ENCODE data around the gene DMRTA1.
"Not testable (repeated sequence)": the region's sequence is repeated elsewhere in the genome, so short reads cannot be mapped to it uniquely, and the experiment has no call there.

Gene DMRTA1

DNA sequence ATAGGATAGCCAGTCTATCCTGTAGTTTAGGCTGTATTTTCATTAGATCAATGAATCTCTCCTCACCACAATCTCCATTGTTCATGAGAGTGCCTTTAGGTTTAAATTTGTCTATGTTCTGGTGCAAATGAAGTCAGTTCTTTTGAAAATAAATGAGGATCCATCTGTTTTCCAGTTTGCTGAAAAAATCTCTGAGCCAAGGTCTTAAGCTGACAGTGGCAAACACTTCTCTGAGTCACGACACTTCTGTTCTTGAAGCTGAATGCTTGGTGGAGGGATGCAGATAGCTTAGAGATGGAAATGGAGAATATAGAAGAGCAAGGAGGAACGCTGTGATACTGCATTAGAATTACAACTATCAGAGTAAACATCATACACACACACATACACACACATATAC, 34.9 kb downstream of the DMRTA1 start:
- Histone ChIP-seq H3K4me3 (ENCODE audit: severe bottlenecking) (no peak overlapping the region), H3K4me1 (ENCODE audit: insufficient read depth, poor library complexity, severe bottlenecking) (no peaks in the 10 kb centered on the region), H3K27ac (ENCODE audit: poor library complexity, severe bottlenecking) (no peak overlapping the region), H3K9me3 (ENCODE audit: severe bottlenecking) (no peaks in the 10 kb centered on the region), H3K36me3 (ENCODE audit: low read depth) (no peaks in the 10 kb centered on the region), H3K27me3 (ENCODE audit: insufficient read depth, poor library complexity, severe bottlenecking) (peaks cover 7% of the 10 kb centered on the region)
- DNase-seq (ENCODE audit: low spot score): no peak
- ATAC-seq (ENCODE audit: low read depth): no peak
- TF ChIP-seq, protein P1, sequence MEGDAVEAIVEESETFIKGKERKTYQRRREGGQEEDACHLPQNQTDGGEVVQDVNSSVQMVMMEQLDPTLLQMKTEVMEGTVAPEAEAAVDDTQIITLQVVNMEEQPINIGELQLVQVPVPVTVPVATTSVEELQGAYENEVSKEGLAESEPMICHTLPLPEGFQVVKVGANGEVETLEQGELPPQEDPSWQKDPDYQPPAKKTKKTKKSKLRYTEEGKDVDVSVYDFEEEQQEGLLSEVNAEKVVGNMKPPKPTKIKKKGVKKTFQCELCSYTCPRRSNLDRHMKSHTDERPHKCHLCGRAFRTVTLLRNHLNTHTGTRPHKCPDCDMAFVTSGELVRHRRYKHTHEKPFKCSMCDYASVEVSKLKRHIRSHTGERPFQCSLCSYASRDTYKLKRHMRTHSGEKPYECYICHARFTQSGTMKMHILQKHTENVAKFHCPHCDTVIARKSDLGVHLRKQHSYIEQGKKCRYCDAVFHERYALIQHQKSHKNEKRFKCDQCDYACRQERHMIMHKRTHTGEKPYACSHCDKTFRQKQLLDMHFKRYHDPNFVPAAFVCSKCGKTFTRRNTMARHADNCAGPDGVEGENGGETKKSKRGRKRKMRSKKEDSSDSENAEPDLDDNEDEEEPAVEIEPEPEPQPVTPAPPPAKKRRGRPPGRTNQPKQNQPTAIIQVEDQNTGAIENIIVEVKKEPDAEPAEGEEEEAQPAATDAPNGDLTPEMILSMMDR (IDR thresholded peaks at IDR 0.05; ENCODE audit: poor library complexity, severe bottlenecking): no peak

DNA sequence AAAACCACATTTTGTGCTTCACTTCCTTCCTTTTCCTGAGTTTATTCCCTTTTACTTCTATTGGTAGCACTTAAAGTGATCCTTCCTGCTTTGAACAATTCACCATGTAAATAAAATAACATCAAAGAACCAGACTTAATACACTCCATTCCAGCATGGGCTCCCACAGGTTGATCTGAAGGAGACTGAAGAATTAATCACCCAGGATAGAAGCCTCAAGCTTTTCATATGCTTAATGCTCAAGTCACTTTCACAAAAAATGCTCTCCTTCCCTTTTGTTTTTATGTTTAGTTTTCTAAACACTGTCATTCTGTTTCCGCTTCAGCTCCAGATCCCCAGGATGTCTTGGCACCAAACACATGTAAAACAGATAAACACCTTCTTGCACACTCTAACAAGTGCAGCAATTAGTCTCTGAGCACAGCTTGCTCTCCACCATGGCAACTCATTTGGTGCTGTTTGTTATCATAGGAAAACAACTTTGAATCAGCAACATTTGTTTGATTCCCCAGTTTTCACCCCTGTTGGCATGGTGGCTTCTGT, 37.0 kb downstream of the DMRTA1 start:
- H3K4me3 ChIP-seq (ENCODE audit: severe bottlenecking): no peak overlapping the region
- DNase-seq (ENCODE audit: low spot score) (no peak), ATAC-seq (ENCODE audit: low read depth) (no peak)
- H3K36me3 ChIP-seq (ENCODE audit: low read depth): no peaks in the 10 kb centered on the region
- no peaks in the 10 kb centered on the region for H3K27me3 ChIP-seq (ENCODE audit: insufficient read depth, poor library complexity, severe bottlenecking)
- H3K9me3 ChIP-seq (ENCODE audit: severe bottlenecking): no peaks in the 10 kb centered on the region
- no peak overlapping the region for H3K27ac ChIP-seq (ENCODE audit: poor library complexity, severe bottlenecking)
- H3K4me1 ChIP-seq (ENCODE audit: insufficient read depth, poor library complexity, severe bottlenecking): no peaks in the 10 kb centered on the region
- TF ChIP-seq, protein P1 (IDR thresholded peaks at IDR 0.05; ENCODE audit: poor library complexity, severe bottlenecking): no peak

DNA sequence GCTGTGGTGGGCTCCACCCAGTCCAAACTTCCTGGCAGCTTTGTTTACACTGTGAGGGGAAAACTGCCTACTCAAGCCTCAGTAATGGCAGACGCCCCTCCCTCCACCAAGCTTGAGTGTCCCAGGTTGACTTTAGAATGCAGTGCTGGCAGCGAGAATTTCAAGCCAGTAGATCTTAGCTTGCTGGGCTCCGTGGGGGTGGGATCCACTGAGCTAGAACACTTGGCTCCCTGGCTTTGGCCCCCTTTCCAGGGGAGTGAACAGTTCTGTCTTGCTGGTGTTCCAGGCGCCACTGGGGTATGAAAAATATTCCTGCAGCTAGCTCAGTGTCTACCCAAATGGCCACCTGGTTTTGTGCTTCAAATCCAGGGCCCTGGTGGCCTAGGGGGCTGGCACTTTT, 49.6 kb downstream of the DMRTA1 start:
- H3K4me3 ChIP-seq (ENCODE audit: severe bottlenecking); DNase-seq (ENCODE audit: low spot score); H3K36me3 ChIP-seq (ENCODE audit: low read depth); H3K27ac ChIP-seq (ENCODE audit: poor library complexity, severe bottlenecking); H3K4me1 ChIP-seq (ENCODE audit: insufficient read depth, poor library complexity, severe bottlenecking); H3K9me3 ChIP-seq (ENCODE audit: severe bottlenecking); ATAC-seq (ENCODE audit: low read depth); H3K27me3 ChIP-seq (ENCODE audit: insufficient read depth, poor library complexity, severe bottlenecking): not testable (repeated sequence)
